BE2C (cell line): ENCODE data around the gene C16orf86.

Experiments used
- DNase-seq: peaks from one replicate; pipeline ENCODE4 v3.0.0-alpha.2; 2020
- H3K27me3 ChIP-seq: fragments of 250-450 bp; sonication (Bioruptor Pico); 2 replicates; pipeline ENCODE4 v1.5.1; 2020; ENCODE audit warnings: mild to moderate bottlenecking
- H3K36me3 ChIP-seq: fragments of 250-450 bp; sonication (Bioruptor Pico); 2 replicates; pipeline ENCODE4 v1.5.1; 2020; ENCODE audit warnings: mild to moderate bottlenecking
- H3K4me1 ChIP-seq: fragments of 250-450 bp; sonication (Bioruptor Pico); 2 replicates; pipeline ENCODE4 v1.5.1; 2020
- H3K4me3 ChIP-seq: 2 replicates; pipeline ENCODE4 v1.5.1; 2011; ENCODE audit warnings: low read depth, low read length
- H3K9me3 ChIP-seq: fragments of 250-450 bp; sonication (Bioruptor Pico); 2 replicates; pipeline ENCODE4 v1.5.1; 2020
- TF ChIP-seq, protein P1 (sequence below): IDR thresholded peaks from 2 replicates; pipeline ENCODE4 v1.5.1; 2012; ENCODE audit warnings: mild to moderate bottlenecking, low read depth, low read length

The C16orf86 gene

DNA sequence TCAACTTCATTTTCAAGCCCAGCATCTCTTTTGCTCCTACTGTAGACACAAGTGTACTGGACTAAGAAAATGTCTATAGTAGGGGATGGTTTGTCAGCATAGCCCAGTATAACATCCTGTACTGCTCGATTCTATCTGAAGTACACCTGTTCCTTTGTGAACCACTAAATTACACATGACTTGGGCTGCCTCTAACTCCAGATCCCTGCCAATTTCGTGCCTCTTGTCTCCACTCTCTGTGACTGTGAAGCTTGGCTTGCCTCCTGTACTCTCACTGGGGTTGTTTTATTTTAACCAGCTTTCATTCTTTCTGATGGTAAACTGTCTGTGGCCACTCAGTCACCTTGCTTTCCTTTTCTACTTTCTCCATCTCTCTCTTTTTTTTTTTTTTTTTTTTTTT lies 28.0 kb downstream of the C16orf86 start:
- no peak for DNase-seq
- Histone ChIP-seq H3K27me3 (no peaks in the 10 kb centered on the region), H3K9me3 (no peaks in the 10 kb centered on the region; the same call in 1 of the 2 replicates), H3K36me3 (peaks cover 6% of the 10 kb centered on the region; the same call in 1 of the 2 replicates), H3K4me3 (no peak overlapping the region), H3K4me1 (no peaks in the 10 kb centered on the region)
- TF ChIP-seq, protein P1, sequence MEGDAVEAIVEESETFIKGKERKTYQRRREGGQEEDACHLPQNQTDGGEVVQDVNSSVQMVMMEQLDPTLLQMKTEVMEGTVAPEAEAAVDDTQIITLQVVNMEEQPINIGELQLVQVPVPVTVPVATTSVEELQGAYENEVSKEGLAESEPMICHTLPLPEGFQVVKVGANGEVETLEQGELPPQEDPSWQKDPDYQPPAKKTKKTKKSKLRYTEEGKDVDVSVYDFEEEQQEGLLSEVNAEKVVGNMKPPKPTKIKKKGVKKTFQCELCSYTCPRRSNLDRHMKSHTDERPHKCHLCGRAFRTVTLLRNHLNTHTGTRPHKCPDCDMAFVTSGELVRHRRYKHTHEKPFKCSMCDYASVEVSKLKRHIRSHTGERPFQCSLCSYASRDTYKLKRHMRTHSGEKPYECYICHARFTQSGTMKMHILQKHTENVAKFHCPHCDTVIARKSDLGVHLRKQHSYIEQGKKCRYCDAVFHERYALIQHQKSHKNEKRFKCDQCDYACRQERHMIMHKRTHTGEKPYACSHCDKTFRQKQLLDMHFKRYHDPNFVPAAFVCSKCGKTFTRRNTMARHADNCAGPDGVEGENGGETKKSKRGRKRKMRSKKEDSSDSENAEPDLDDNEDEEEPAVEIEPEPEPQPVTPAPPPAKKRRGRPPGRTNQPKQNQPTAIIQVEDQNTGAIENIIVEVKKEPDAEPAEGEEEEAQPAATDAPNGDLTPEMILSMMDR, result no peak

GRCh38 chr16:67697422-67698185 lies 31.0 kb downstream of the C16orf86 start:
- Histone ChIP-seq H3K4me3 (no peak overlapping the region), H3K36me3 (peaks cover 6% of the 10 kb centered on the region; the same call in 1 of the 2 replicates), H3K9me3 (no peaks in the 10 kb centered on the region; the same call in 1 of the 2 replicates), H3K27me3 (no peaks in the 10 kb centered on the region), H3K4me1 (no peaks in the 10 kb centered on the region)
- TF ChIP-seq, protein P1, result no peak
- DNase-seq, result no peak

GRCh38 chr16:67699265-67699664 lies 32.7 kb downstream of the C16orf86 start:
- DNase-seq, result no peak
- TF ChIP-seq, protein P1, result no peak
- Histone ChIP-seq H3K9me3 (no peaks in the 10 kb centered on the region; the same call in 1 of the 2 replicates), H3K4me3 (no peak overlapping the region), H3K4me1 (no peaks in the 10 kb centered on the region), H3K36me3 (peaks cover 6% of the 10 kb centered on the region; the same call in 1 of the 2 replicates), H3K27me3 (no peaks in the 10 kb centered on the region)

DNA sequence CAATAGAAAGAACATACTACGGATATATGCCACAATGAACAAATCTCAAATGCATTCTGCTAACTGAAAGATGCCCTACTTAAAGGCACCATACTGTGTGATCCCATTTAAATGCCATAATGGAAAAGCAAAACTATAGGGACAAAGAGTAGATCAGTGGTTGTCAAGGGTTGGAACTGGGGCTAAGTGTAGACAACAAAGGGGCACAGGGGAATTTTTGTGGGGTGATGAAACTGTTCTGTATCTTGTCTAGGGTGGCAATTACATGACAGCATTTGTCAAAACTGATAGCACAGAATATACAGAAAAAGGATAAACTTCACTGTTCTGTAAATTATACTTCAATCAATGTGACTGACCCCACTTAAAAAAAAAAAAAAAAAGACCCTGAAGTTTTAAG lies 34.8 kb downstream of the C16orf86 start:
- TF ChIP-seq, protein P1, result no peak

GRCh38 chr16:67702130-67702529 lies 35.5 kb downstream of the C16orf86 start:
- Histone ChIP-seq H3K4me1 (no peaks in the 10 kb centered on the region), H3K4me3 (no peak overlapping the region), H3K9me3 (no peaks in the 10 kb centered on the region; the same call in 1 of the 2 replicates), H3K36me3 (peaks cover 6% of the 10 kb centered on the region; the same call in 1 of the 2 replicates), H3K27me3 (no peaks in the 10 kb centered on the region)
- TF ChIP-seq, protein P1, result no peak
- DNase-seq, result no peak

More for the DNA sequence above, 34.8 kb downstream of the C16orf86 start:
- Histone ChIP-seq H3K27me3 (no peaks in the 10 kb centered on the region), H3K4me1 (no peaks in the 10 kb centered on the region), H3K36me3 (peaks cover 6% of the 10 kb centered on the region; the same call in 1 of the 2 replicates), H3K4me3 (no peak overlapping the region), H3K9me3 (no peaks in the 10 kb centered on the region; the same call in 1 of the 2 replicates)
- no peak for DNase-seq

- Histone ChIP-seq H3K27me3 (no peaks in the 10 kb centered on the region), H3K9me3 (no peaks in the 10 kb centered on the region; the same call in 1 of the 2 replicates), H3K4me3 (no peak overlapping the region), H3K36me3 (peaks cover 3% of the 10 kb centered on the region; the same call in 1 of the 2 replicates), H3K4me1 (no peaks in the 10 kb centered on the region)
- TF ChIP-seq, protein P1, result no peak
- no peak for DNase-seq
Observed at GRCh38 chr16:67703626-67704025, 37.0 kb downstream of the C16orf86 start.
